Measurements from ENCODE around the gene MCF2L. TPM values are rescaled to one million over a fixed set of nuclear protein-coding genes. Genes with fewer than 3 reads are reported as not detected.
"Not testable (repeated sequence)": the region's sequence is repeated elsewhere in the genome, so short reads cannot be mapped to it uniquely, and the experiment has no call there.

The MCF2L gene
- total RNA-seq, 4 donors from 2014 or later: 12.8 to 169 (median 41.5) TPM

GRCh38 chr13:113110048-113110851 is 141.2 kb downstream of the MCF2L start:
- ATAC-seq (ENCODE audit: low FRiP score) (peak; percentile 74), DNase-seq (ENCODE audit: low spot score) (no peak)
- no peak for TF ChIP-seq CTCF (IDR thresholded peaks at IDR 0.05)

GRCh38 chr13:113110852-113111315 is 141.9 kb downstream of the MCF2L start:
- no peak for DNase-seq (ENCODE audit: low spot score)
- ATAC-seq (ENCODE audit: low FRiP score): no peak
- TF ChIP-seq CTCF (IDR thresholded peaks at IDR 0.05): no peak

GRCh38 chr13:113111821-113112220 is 142.8 kb downstream of the MCF2L start:
- not testable (repeated sequence) for ATAC-seq (ENCODE audit: low FRiP score); DNase-seq (ENCODE audit: low spot score)

- ATAC-seq (ENCODE audit: low FRiP score); DNase-seq (ENCODE audit: low spot score): not testable (repeated sequence)
Observed at GRCh38 chr13:113112475-113112874, 143.5 kb downstream of the MCF2L start.

GRCh38 chr13:113112893-113113845 is 144.2 kb downstream of the MCF2L start:
- no peak for ATAC-seq (ENCODE audit: low FRiP score)
- no peak for TF ChIP-seq CTCF (IDR thresholded peaks at IDR 0.05)
- no peak for DNase-seq (ENCODE audit: low spot score)

GRCh38 chr13:113113846-113114271 is 144.8 kb downstream of the MCF2L start:
- DNase-seq (ENCODE audit: low spot score) (no peak), ATAC-seq (ENCODE audit: low FRiP score) (no peak)
- TF ChIP-seq CTCF (IDR thresholded peaks at IDR 0.05): no peak

- DNase-seq (ENCODE audit: low spot score) (no peak), ATAC-seq (ENCODE audit: low FRiP score) (no peak)
- no peak for TF ChIP-seq CTCF (IDR thresholded peaks at IDR 0.05)
Observed at GRCh38 chr13:113114511-113115362, 145.7 kb downstream of the MCF2L start.

Data from omental fat pad (tissue), 4 donors.